Spinal cord (tissue), 10 donors: ENCODE data around the gene FGF10. TPM values are rescaled to one million over a fixed set of nuclear protein-coding genes. Genes with fewer than 3 reads are reported as not detected.
A peak's percentile ranks its signal among the peaks of the same experiment; 100 is the strongest.

ENCODE experiments used
- DNase-seq, 6 donors: peaks; one replicate each; pipeline versions ENCODE4 v3.0.0 to v3.0.0-alpha.2; 2013 to 2015; ENCODE audit warnings: low spot score in 6 of 6, low read depth in 4 of 6
- H3K27ac ChIP-seq: one replicate; pipeline ENCODE4 v1.5.1; 2013; ENCODE audit warnings: low read depth, low read length, control low read depth
- H3K27me3 ChIP-seq: one replicate; pipeline ENCODE4 v1.6.1; 2013; ENCODE audit warnings: low read length; ENCODE audit not compliant: control insufficient read depth, insufficient read depth
- H3K36me3 ChIP-seq: one replicate; pipeline ENCODE4 v1.6.1; 2013; ENCODE audit warnings: low read length; ENCODE audit not compliant: control insufficient read depth, insufficient read depth
- H3K4me1 ChIP-seq: one replicate; pipeline ENCODE4 v1.6.1; 2013; ENCODE audit warnings: low read length; ENCODE audit not compliant: control insufficient read depth, insufficient read depth
- H3K4me3 ChIP-seq: one replicate; pipeline ENCODE4 v1.5.1; 2013; ENCODE audit warnings: low read depth, low read length, control low read depth
- H3K9me3 ChIP-seq: one replicate; pipeline ENCODE4 v1.6.1; 2013; ENCODE audit warnings: low read length; ENCODE audit not compliant: control insufficient read depth, insufficient read depth
- WGBS: methylation state at CpG from one replicate; pipeline ENCODE4 v1.1.5; 2013; ENCODE audit warnings: missing lambda C conversion rate; ENCODE audit not compliant: insufficient coverage; 5-methylcytosine and 5-hydroxymethylcytosine counted together
- polyA plus RNA-seq, 2 donors: library from polyadenylated mRNA; unstranded; fragments of 120-200 nt; gene quantifications; one replicate each; pipeline ENCODE4 v1.2.1, GENCODE V29; 2013; ENCODE audit not compliant: insufficient read length in 2 of 2
- total RNA-seq, 2 donors: library from RNA; depleted of rRNA in 1 of 2; stranded (reverse); fragments of 120-200 nt in 1 of 2; fragments of >200 nt in 1 of 2; gene quantifications; one replicate each; pipeline versions ENCODE4 v1.2.3 to v1.2.4, GENCODE V29; 2013 to 2014
- donor health status: healthy.

FGF10 gene
- total and polyA plus RNA-seq, 4 donors = 2.9 to 10.1 (median 6.2) TPM

DNA sequence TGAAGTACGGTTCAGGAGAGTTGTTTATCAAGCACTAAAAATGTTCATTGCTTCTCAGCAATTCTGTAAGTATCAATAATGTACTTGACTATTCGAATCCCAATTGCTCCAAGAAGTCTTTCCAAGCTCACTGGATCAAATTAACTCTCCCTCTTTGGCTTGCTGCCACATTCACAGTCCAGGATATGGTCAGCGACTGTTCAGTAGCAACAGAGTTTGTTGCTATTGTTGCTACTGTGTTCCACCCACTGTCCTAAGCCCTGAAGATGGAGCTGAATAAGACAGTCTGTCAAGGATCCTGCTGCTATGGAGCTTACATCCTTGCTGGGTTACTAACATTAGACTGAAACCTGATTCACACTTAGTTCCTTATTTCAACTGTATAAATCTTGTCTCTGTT is 110.8 kb downstream of the FGF10 start:
- no peak for DNase-seq
- 50% methylated on average over 1 of the region's 3 CpGs for WGBS
- Histone ChIP-seq H3K9me3 (no peaks in the 10 kb centered on the region), H3K4me3 (no peak overlapping the region), H3K27ac (no peak overlapping the region), H3K4me1 (no peaks in the 10 kb centered on the region), H3K27me3 (no peaks in the 10 kb centered on the region), H3K36me3 (no peaks in the 10 kb centered on the region)

DNA sequence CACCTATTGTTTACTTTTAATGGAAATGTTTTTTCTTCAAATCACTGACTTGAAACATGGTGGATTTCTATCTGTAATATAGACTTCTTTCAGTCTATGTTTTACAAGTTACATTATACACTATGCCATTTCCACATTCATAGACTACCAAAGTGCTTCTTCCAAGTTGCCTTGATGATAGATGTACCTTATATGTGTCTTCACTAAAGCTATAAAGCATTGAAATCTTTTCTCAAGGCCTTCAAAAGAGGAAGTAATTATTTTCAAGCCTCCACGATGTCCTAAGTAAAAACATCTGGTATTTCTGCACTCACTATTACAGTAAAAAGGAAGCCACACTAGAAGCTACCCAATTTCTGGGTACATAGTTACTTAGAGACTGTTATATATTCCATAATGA is 113.3 kb downstream of the FGF10 start:
- Histone ChIP-seq H3K36me3 (no peaks in the 10 kb centered on the region), H3K4me3 (no peak overlapping the region), H3K27ac (no peak overlapping the region), H3K4me1 (no peaks in the 10 kb centered on the region), H3K27me3 (no peaks in the 10 kb centered on the region), H3K9me3 (no peaks in the 10 kb centered on the region)
- WGBS = no CpG with 5 or more reads among the region's 1 CpG
- no peak for DNase-seq

DNA sequence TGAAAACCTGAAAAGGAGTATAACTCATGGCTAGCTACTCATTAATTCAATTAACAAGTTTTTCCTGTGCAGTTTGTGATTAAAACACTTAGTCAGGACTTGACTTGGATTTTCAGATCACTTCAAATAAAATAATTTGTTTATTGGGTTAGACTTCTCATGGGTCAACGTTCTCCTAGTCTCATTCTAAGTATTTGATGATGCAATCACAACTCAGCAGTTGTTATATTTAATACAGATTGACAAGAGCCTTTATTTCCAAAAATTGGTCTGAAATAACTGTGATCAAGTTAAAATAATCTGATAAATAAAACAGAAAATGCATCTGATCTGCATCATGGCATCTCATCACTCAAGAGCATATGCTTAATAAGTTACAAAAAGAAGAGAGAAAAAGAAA is 113.9 kb downstream of the FGF10 start:
- Histone ChIP-seq H3K36me3 (no peaks in the 10 kb centered on the region), H3K27me3 (no peaks in the 10 kb centered on the region), H3K4me1 (no peaks in the 10 kb centered on the region), H3K9me3 (no peaks in the 10 kb centered on the region), H3K27ac (no peak overlapping the region), H3K4me3 (no peak overlapping the region)
- DNase-seq = no peak
- no CpG with 5 or more reads among the region's 1 CpG for WGBS

DNA sequence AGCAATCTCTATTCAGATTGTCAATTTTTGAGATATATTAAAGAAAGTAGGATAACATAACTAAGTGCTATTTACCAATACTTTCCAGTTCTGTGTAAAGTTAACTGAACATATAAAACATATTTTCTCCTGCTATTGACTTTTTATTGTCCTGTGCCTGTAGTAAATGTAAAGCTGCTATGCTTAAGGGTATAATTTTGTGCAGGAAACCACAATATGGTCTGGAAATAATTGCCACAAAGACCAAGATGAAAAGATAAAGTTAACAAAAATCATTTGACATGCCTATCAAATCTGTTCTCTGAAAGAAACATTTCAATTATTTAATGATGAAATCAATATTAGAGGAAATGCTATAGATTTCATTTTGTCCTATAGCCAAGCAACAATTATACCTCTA is 121.3 kb downstream of the FGF10 start:
- no peaks in the 10 kb centered on the region for H3K9me3 ChIP-seq
- DNase-seq = no peak
- H3K27ac ChIP-seq = no peak overlapping the region
- no peaks in the 10 kb centered on the region for H3K27me3 ChIP-seq
- no peaks in the 10 kb centered on the region for H3K36me3 ChIP-seq
- H3K4me1 ChIP-seq = no peaks in the 10 kb centered on the region
- H3K4me3 ChIP-seq = no peak overlapping the region

DNA sequence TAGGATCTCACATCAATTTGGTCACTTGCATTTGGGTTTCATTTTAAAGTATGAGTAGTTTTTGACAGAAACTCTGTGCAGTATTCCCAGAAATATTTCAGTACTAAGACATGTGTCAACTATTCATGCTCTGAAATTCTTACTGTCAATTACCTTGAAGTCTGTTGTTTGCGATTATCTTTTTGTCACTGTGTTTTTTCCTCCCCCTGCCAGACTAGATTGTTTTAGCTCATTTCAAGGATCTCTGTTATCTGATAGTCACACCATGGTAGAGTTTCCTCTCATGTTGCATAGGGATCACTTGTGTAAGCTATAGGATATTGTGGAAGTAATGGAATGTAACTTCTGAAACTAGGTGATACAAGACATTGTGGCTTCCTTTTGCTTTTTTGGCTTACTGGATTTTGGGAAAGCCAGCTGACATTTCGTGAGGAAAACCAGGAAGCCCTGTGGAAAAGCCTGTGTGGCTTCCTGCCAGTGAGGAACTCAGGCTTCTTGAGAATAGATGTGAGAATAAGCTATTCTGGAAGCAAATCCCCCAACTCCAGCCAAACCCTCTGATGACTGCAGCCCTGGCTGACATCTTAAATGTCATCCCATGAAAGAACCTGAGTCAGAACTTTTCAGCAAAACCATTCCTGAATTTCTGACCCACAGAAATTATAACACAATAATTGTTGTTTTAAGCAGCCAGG is 122.2 kb downstream of the FGF10 start:
- WGBS = 38% methylated on average over 1 of the region's 2 CpGs
- H3K9me3 ChIP-seq = no peaks in the 10 kb centered on the region
- no peak overlapping the region for H3K4me3 ChIP-seq
- H3K4me1 ChIP-seq = no peaks in the 10 kb centered on the region
- no peak overlapping the region for H3K27ac ChIP-seq
- DNase-seq = peak in 1 of 6 donors; percentile 35
- H3K36me3 ChIP-seq = no peaks in the 10 kb centered on the region
- H3K27me3 ChIP-seq = no peaks in the 10 kb centered on the region

DNA sequence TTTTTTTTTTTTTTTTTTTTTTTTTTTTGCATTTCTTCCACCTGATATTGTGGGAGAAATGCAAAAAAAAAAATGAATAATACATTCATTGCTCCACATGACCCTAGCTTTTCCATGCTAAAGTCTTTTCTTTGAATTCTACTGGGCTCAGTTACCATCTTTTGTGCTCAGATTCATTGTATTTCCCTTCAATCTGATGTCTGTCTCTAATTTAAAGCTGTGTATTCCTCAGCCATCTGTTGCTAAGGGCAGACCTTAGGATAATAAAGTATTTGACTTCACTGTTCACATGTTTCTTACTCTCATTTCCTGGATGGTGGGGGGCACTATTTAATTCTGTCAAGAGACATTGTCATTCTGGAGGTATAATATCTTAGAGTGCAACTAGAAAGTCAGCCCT is 123.5 kb downstream of the FGF10 start:
- no peak overlapping the region for H3K27ac ChIP-seq
- no peaks in the 10 kb centered on the region for H3K36me3 ChIP-seq
- no peaks in the 10 kb centered on the region for H3K4me1 ChIP-seq
- H3K4me3 ChIP-seq = no peak overlapping the region
- H3K9me3 ChIP-seq = no peaks in the 10 kb centered on the region
- DNase-seq = no peak
- H3K27me3 ChIP-seq = no peaks in the 10 kb centered on the region

DNA sequence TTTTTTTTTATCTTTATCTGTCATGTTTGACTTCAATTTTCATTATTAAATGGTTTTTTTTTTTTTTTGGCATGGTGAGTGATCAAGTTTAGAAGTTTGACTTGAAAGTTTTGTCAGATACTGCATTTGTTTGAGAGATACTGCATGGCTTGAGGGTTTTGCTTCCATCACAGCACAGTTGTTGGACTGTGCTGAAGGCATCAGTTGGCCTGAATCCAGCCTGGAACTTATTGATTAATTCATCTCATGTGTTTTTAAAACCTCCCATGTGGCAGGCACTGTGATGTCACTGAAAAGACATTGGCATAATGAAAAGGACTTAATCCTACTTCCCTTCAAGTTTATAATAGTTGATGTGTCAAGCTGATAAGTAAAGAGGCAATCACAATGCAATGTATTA is 128.4 kb downstream of the FGF10 start:
- H3K4me3 ChIP-seq = no peak overlapping the region
- H3K36me3 ChIP-seq = no peaks in the 10 kb centered on the region
- H3K9me3 ChIP-seq = no peaks in the 10 kb centered on the region
- no peak for DNase-seq
- no peaks in the 10 kb centered on the region for H3K27me3 ChIP-seq
- H3K27ac ChIP-seq = no peak overlapping the region
- H3K4me1 ChIP-seq = no peaks in the 10 kb centered on the region

DNA sequence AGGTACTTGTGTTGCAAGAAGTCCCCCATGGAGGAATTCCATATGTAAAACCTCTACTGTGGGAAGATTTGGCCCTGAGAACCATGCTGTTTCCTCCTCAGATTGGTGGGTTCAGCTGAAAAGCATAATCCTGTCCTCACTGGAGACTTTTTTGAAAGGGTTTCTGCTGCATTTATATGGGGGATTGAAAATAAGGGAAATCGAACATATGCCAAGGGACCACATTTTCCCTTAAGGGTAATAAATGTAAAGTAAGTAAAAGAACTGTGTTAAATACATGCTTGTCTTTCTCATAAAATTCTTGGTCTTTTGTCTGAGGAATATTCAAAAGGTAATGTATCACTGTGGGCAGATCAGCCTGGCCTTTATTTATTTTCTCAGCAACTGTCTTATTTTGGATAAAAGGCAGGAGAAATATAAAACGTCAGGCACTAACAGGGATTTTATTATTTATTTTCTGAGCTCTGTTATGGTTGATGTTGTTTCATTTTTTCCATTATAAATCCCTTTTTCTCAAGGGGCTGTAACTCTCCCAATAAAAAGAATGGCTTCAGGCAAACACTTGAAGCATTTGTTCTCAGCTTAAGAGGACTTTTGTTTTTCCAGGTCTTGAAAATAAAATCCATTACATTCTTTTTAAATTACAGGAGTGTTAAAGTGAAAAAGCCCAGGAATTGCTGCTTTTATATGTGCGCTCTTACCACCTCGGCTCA is 131.4 kb downstream of the FGF10 start:
- Histone ChIP-seq H3K27ac (no peak overlapping the region), H3K9me3 (no peaks in the 10 kb centered on the region), H3K27me3 (no peaks in the 10 kb centered on the region), H3K4me1 (no peaks in the 10 kb centered on the region), H3K4me3 (no peak overlapping the region), H3K36me3 (no peaks in the 10 kb centered on the region)
- WGBS = 80% methylated on average over 2 of the region's 4 CpGs
- peak in 1 of 6 donors; percentile 59 for DNase-seq

DNA sequence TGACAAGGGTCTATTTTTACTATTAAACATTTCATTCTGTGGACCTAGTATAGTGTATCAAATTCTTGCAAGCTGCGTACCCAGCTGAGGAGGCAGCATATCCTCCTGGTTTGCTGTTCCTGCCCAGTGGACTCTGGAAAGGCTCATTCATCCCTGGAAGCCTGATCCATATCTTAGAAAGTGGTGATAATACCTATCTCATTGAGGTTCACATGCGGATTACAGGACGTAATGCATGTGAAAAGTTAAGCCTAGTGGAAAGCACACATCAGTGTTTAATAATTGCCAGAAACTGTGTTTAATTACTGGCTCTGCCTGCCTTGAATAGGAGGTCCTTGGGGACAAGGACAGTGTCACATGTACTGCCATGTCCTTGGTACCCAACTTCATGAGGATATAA is 132.0 kb downstream of the FGF10 start:
- Histone ChIP-seq H3K27me3 (no peaks in the 10 kb centered on the region), H3K4me3 (no peak overlapping the region), H3K36me3 (no peaks in the 10 kb centered on the region), H3K9me3 (no peaks in the 10 kb centered on the region), H3K27ac (no peak overlapping the region), H3K4me1 (no peaks in the 10 kb centered on the region)
- no peak for DNase-seq
- 92% methylated on average over 2 of the region's 3 CpGs for WGBS
